RWPE1 (cell line): ENCODE results near the gene TMPRSS2.

ENCODE experiments used
- CTCF ChIA-PET: fragments of 350-600 bp; sonication (Branson Sonifier 250); formaldehyde crosslinking; extraction: SDS; loops from one replicate; lab custom pipeline; 2021; lab: Yijun Ruan, JAX
- POLR2A ChIA-PET: fragments of 400-600 bp; formaldehyde crosslinking; extraction: SDS; loops from one replicate; lab custom pipeline; 2020; ENCODE audit warnings: antibody characterized with exemption; ENCODE audit not compliant: low non-redundant PET; lab: Yijun Ruan, JAX
- DNase-seq: peaks from one replicate; pipeline ENCODE4 v3.0.0; 2012; ENCODE audit warnings: low spot score
- H3K27ac ChIP-seq: fragments of 450-650 bp; 2 replicates; pipeline ENCODE4 v1.5.1; 2017
- TF ChIP-seq, protein P1 (sequence below): fragments of 450-650 bp; conservative IDR thresholded peaks from 2 replicates; pipeline ENCODE4 v1.5.1; 2017; ENCODE audit warnings: low read depth, mild to moderate bottlenecking

The TMPRSS2 gene

DNA sequence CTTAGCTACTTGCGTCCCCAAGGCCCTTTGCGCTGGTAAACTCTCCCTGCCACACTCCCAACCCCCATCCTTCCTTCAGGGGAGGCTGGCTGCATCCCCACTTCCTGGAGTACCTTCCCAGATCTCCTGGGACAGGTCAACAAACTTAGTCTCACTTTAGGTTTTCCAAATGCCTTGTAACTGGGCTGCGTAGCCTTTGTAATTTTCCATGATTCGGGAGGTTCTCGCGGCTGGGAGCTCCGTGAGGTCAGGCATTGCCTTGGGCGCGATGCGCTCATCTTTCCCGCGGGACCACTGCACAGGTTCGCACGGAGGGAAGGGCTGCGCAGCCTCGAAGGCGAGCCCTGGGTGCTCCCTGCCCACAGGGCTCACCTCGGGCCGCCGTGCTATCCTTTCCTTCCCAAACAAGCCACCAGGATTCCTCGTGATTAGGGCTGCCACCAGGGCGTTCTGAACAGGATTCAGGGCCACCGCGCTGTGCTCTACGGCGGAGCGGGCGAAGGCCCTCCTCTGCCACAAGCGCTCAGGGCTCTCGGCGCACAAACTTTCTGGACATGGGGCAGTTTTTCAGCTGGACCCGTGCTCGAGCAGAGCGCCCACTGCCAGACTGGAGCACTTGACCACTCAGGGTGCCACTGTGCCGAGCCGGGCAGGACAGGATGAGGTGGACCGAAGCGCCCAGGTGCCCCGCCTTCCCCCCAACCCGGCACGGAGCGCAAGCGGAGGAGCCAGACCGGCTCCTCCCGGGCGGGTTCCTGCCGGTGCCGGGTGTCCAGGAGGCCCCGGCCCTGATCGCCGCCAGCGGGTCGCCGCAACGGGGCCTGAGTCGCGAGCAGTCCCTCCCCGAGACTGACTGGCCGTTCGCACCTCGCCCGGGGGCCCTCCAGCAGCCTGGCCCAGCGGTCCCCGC is 1.1 kb downstream of the TMPRSS2 start:
- TF ChIP-seq, protein P1, sequence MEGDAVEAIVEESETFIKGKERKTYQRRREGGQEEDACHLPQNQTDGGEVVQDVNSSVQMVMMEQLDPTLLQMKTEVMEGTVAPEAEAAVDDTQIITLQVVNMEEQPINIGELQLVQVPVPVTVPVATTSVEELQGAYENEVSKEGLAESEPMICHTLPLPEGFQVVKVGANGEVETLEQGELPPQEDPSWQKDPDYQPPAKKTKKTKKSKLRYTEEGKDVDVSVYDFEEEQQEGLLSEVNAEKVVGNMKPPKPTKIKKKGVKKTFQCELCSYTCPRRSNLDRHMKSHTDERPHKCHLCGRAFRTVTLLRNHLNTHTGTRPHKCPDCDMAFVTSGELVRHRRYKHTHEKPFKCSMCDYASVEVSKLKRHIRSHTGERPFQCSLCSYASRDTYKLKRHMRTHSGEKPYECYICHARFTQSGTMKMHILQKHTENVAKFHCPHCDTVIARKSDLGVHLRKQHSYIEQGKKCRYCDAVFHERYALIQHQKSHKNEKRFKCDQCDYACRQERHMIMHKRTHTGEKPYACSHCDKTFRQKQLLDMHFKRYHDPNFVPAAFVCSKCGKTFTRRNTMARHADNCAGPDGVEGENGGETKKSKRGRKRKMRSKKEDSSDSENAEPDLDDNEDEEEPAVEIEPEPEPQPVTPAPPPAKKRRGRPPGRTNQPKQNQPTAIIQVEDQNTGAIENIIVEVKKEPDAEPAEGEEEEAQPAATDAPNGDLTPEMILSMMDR = no peak
- ChIA-PET CTCF (interaction anchor here (1.7 kb wide), 1 partner anchor 106 kb away, joined by 3 read pairs; no protein-coding TSS in a partner anchor), POLR2A (no interaction called here)
- no peak overlapping the region for H3K27ac ChIP-seq
- no peak for DNase-seq

DNA sequence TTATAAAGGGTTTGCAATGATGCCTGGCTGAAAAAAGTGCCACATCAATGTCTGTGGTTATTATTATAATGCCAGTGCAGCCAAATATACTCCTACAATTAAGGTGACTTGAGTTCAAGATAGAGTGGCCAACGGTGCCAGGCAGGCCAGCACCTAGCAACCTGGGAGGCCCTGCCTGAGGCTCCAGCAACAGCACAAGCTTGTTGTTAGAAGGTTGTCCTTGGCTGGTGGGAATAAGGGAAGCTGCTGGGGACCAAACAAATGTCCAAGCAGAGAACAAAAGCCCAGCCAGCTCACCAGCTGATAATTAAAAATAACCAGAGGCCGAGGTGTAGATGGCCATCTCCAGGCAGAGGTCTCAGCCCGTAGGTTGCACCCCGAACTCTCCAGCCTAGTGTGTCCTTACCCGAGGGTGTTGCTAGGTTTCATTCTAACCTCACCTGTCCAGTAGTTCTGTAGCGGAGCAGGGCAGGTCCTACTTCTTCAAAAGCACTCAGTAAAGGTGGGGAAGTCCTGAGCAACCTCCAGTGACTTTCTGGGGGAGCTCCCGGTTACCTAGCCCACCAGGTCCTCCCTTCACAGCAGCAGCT is 1.9 kb downstream of the TMPRSS2 start:
- H3K27ac ChIP-seq = no peak overlapping the region
- ChIA-PET CTCF (interaction anchor here (0.6 to 1.7 kb wide), 2 partner anchors 104 to 106 kb away, joined by 3 read pairs; no protein-coding TSS in a partner anchor), POLR2A (no interaction called here)
- TF ChIP-seq, protein P1 = no peak
- no peak for DNase-seq

DNA sequence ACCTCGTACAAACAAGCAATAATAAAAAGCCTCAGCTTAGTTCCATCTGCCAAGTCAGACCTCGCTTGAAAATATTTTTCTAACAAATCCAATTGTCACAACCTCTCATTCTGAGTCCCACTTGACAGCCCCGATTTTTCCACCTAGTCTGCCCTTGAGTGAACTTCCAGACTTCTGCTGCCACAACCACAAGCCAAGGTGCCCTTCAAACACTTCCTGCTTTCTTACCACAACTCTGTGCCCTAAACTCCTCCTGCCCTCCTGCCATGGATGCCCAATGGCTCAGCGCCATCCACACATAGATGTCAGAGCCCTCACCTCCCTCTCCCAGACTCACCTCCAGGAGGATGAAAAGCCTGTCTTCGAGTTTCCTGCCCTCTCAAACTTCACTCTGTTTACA is 3.9 kb downstream of the TMPRSS2 start:
- CTCF ChIA-PET = interaction anchor here (0.7 kb wide), 1 partner anchor 22 kb away, joined by 4 read pairs; no protein-coding TSS in a partner anchor
- POLR2A ChIA-PET = no interaction called here
- DNase-seq = no peak
- no peak overlapping the region for H3K27ac ChIP-seq
- TF ChIP-seq, protein P1 = no peak

DNA sequence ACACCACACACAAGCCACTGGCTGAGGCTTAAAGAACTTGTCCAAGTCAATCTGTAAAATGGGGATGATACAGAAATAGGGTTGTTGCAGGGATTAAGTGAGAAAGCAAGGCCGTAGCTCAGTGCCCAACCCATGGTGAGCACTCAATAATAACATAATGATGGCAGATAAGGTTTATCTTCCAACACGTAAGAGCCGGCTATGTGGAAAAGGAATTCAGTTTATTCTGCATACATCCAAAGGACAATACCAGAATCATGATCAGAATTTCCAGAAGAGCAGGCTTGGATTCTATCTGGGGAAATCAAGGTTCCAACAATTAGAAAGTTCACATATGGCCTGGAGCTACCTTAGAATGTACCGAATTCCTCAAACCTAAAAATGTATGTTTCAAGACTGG is 4.6 kb downstream of the TMPRSS2 start:
- POLR2A ChIA-PET = no interaction called here

DNA sequence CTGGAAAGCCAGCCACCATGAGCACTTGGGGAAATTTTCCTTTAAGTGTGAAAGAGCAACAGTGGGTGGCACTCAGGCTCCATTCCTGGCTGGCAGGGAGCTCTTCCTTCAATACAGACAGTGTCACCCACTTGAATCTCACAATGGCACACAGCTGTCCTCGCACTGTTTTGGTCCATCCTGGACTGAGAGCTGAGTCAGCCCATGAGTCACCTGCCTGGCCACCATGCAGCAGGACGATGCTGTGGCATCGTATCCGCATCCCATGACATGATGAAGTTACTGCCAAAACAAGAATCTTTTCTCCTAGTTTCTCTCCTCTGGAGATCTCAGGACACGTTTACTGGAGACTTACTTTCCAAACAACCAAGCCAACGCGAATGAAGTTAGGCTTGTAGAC is 6.0 kb downstream of the TMPRSS2 start:
- ChIA-PET CTCF (no interaction called here), POLR2A (no interaction called here)
- H3K27ac ChIP-seq = no peak overlapping the region
- DNase-seq = no peak
- TF ChIP-seq, protein P1 = no peak

More for the DNA sequence above, 4.6 kb downstream of the TMPRSS2 start:
- TF ChIP-seq, protein P1 = no peak
- no peak for DNase-seq
- CTCF ChIA-PET = interaction anchor here (0.6 kb wide), 1 partner anchor 12 kb away, joined by 3 read pairs; no protein-coding TSS in a partner anchor
- no peak overlapping the region for H3K27ac ChIP-seq

DNA sequence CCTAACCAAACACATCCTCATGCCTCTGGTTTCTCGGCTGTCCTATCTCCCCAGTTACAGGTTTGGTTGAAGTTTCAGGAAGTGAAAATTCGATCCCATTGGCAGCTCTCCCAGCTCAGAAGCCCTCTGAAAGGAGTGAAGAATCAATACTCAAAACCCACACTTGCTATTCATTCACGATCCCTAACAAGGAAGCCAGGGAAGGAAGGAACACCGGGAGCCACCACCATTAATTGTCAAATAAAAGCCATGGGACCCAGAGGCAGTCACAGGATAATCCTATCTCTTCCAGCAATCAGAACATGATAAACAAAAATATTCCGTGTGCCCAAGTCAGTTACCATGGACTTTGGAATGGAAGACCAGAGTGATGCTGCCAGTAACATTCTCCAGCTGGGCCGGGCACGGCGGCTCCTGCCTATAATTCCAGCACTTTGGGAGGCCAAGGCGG is 7.0 kb downstream of the TMPRSS2 start:
- no peak for DNase-seq
- CTCF ChIA-PET = no interaction called here
- POLR2A ChIA-PET = no interaction called here
- TF ChIP-seq, protein P1 = no peak
- no peak overlapping the region for H3K27ac ChIP-seq
